Hematopoietic multipotent progenitor cell treated with erythropoietin and hydrocortisone succinate and interleukin-3 and kit ligand, for 15 days (in vitro differentiated cells): ENCODE measurements around the gene CFD.
"Not testable (repeated sequence)": the region's sequence is repeated elsewhere in the genome, so short reads cannot be mapped to it uniquely, and the experiment has no call there.

ENCODE experiments used
- DNase-seq: peaks from one replicate; pipeline ENCODE4 v3.0.0-alpha.2; 2015; ENCODE audit warnings: low spot score

CFD gene

GRCh38 chr19:871446-872265 is 12.2 kb downstream of the CFD start:
- no peak for DNase-seq

GRCh38 chr19:872266-872951 is 12.9 kb downstream of the CFD start:
- peak; percentile 76 for DNase-seq

GRCh38 chr19:873084-873483 is 13.6 kb downstream of the CFD start:
- peak; percentile 41 for DNase-seq

GRCh38 chr19:873561-874041 is 14.1 kb downstream of the CFD start:
- no peak for DNase-seq

GRCh38 chr19:875265-875879 is 15.9 kb downstream of the CFD start:
- no peak for DNase-seq

GRCh38 chr19:876089-876488 is 16.6 kb downstream of the CFD start:
- DNase-seq: no peak

- DNase-seq: no peak
Measured at GRCh38 chr19:876780-877314, 17.4 kb downstream of the CFD start.

- DNase-seq: not testable (repeated sequence)
Measured at GRCh38 chr19:877992-878660, 18.7 kb downstream of the CFD start.

GRCh38 chr19:878751-879561 is 19.5 kb downstream of the CFD start:
- DNase-seq: not testable (repeated sequence)

GRCh38 chr19:879711-880438 is 20.4 kb downstream of the CFD start:
- DNase-seq: no peak

GRCh38 chr19:881385-882071 is 22.1 kb downstream of the CFD start:
- no peak for DNase-seq

GRCh38 chr19:882871-883497 is 23.5 kb downstream of the CFD start:
- DNase-seq: no peak

GRCh38 chr19:883661-884211 is 24.3 kb downstream of the CFD start:
- no peak for DNase-seq

GRCh38 chr19:884420-885211 is 25.2 kb downstream of the CFD start:
- no peak for DNase-seq

GRCh38 chr19:885536-886224 is 26.2 kb downstream of the CFD start:
- no peak for DNase-seq

GRCh38 chr19:887072-887471 is 27.6 kb downstream of the CFD start:
- DNase-seq: no peak

GRCh38 chr19:887599-887998 is 28.1 kb downstream of the CFD start:
- DNase-seq: no peak
